Mucosa of descending colon (tissue), 3 donors: Measurements from ENCODE around the gene OR52I1. TPM values are rescaled to one million over a fixed set of nuclear protein-coding genes. Genes with fewer than 3 reads are reported as not detected.

Source experiments
- ATAC-seq: fragments of 200-7000 bp; cut with Tn5 transposase; one replicate; pipeline ENCODE4 v1.9.1; 2020; ENCODE audit warnings: mild to moderate bottlenecking, moderate library complexity
- DNase-seq, 3 donors: peaks; one replicate each; pipeline ENCODE4 v3.0.0-alpha.2; 2020
- H3K36me3 ChIP-seq: fragments of 200-600 bp; one replicate; pipeline ENCODE4 v1.8.0; 2021; ENCODE audit warnings: low read depth, mild to moderate bottlenecking
- H3K4me1 ChIP-seq: fragments of 200-600 bp; one replicate; pipeline ENCODE4 v1.8.0; 2021; ENCODE audit warnings: low read depth, mild to moderate bottlenecking
- H3K4me3 ChIP-seq: fragments of 200-600 bp; one replicate; pipeline ENCODE4 v1.8.0; 2021; ENCODE audit warnings: mild to moderate bottlenecking
- H3K9me3 ChIP-seq: fragments of 200-600 bp; one replicate; pipeline ENCODE4 v1.8.0; 2021; ENCODE audit warnings: mild to moderate bottlenecking
- intact Hi-C, 2 donors: fragments of 100-400 bp; cut with DNase I in 1 of 2; cut with micrococcal nuclease in 1 of 2; formaldehyde crosslinking; loops; one replicate each; pipeline versions ENCODE4 v1.11.0 to v1.11.1; 2022; cut with DNase I, micrococcal nuclease
- total RNA-seq, 3 donors: library from RNA; stranded (reverse); fragmentation: NEBNext Ultra II Directional in 2 of 3; extraction: Animal tissue kit (Norgen Biotek cat#: 25700) in 2 of 3; gene quantifications; one replicate each; pipeline versions ENCODE4 v1.2.1 to v1.2.4, GENCODE V29; 2021 to 2023
- TF ChIP-seq, protein P1 (sequence below): fragments of 200-600 bp; IDR thresholded peaks from one replicate; pipeline ENCODE4 v1.8.0; 2022; ENCODE audit warnings: antibody characterized with exemption, mild to moderate bottlenecking
- donor health status: DM: no; HTN: no; CAD: no; lungs with moderate emphysema.
- donor health status: DM: no; HTN: no; CAD: no.
- donor health status: DM: no; HTN: yes; CAD: no.

Gene OR52I1
- total RNA-seq, 3 donors from 2014 or later = not detected

DNA sequence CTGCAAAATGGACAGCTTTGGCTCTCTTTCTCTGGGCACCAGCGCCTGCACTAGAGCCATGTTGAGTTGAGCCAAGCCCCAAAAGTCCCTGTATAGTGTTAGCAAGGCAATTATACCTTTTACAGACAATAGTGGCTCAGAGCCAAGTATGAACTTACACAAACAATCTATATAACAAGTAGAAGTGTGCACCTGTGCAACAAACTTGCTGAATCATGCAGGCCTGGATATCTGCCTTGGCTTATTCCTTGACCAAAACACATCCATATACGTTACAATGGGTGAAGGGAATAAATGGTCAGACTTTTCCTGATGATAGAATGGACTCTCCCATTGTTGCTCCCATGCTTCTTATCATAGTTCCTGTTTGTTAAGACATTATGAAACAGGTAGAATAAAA lies 16.1 kb upstream of the OR52I1 start:
- DNase-seq = peak in 1 of 3 donors; percentile 5
- ATAC-seq = peak; percentile 73
- Histone ChIP-seq H3K9me3 (no peaks in the 10 kb centered on the region), H3K4me1 (no peaks in the 10 kb centered on the region), H3K4me3 (no peak overlapping the region), H3K36me3 (no peaks in the 10 kb centered on the region)
- intact Hi-C loops = no loop called here
- TF ChIP-seq, protein P1, sequence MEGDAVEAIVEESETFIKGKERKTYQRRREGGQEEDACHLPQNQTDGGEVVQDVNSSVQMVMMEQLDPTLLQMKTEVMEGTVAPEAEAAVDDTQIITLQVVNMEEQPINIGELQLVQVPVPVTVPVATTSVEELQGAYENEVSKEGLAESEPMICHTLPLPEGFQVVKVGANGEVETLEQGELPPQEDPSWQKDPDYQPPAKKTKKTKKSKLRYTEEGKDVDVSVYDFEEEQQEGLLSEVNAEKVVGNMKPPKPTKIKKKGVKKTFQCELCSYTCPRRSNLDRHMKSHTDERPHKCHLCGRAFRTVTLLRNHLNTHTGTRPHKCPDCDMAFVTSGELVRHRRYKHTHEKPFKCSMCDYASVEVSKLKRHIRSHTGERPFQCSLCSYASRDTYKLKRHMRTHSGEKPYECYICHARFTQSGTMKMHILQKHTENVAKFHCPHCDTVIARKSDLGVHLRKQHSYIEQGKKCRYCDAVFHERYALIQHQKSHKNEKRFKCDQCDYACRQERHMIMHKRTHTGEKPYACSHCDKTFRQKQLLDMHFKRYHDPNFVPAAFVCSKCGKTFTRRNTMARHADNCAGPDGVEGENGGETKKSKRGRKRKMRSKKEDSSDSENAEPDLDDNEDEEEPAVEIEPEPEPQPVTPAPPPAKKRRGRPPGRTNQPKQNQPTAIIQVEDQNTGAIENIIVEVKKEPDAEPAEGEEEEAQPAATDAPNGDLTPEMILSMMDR = no peak

DNA sequence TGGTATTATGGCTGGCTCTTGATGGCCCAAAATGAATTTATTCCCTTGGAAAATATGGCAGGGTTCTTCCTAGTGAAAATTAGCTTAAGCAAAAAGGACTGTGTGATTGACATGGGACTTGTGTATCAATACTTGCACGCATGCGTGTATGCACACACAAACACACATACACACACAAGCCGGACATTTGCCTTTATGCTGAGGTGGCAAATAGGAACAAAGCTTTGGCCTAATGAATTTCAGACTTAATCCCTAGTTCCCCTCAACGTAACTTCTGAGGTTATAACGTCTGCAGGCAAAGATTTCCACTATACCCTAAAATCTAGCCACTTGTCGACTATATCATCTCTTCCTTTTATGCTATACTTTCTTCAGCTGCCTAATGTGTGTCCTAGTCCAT lies 15.2 kb upstream of the OR52I1 start:
- no peak overlapping the region for H3K4me3 ChIP-seq
- H3K36me3 ChIP-seq = no peaks in the 10 kb centered on the region
- no peaks in the 10 kb centered on the region for H3K4me1 ChIP-seq
- intact Hi-C loops = no loop called here
- TF ChIP-seq, protein P1 = no peak
- ATAC-seq (no peak), DNase-seq (no peak)
- H3K9me3 ChIP-seq = no peaks in the 10 kb centered on the region

DNA sequence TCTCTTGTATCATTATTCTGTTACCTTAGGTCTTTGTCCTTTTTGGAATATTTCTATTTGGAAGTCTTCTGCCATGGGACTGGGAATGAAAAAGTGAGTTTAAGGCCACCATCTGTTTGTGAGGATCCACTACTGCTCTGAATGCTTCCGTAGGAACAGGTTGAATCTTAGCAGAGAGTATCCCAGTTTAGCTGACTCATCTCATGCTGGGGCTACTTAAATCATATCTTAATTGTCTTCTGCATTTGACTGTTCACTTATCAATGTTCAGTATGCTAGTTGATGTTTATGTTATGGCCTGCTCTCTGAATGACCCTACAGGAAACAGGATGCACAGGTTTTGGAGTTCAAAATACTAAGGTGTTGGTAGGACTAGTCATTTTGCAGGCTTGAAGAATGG lies 13.7 kb upstream of the OR52I1 start:
- Histone ChIP-seq H3K36me3 (no peaks in the 10 kb centered on the region), H3K4me3 (no peak overlapping the region), H3K9me3 (no peaks in the 10 kb centered on the region), H3K4me1 (no peaks in the 10 kb centered on the region)
- intact Hi-C loops = no loop called here
- ATAC-seq (no peak), DNase-seq (no peak)
- TF ChIP-seq, protein P1 = no peak

DNA sequence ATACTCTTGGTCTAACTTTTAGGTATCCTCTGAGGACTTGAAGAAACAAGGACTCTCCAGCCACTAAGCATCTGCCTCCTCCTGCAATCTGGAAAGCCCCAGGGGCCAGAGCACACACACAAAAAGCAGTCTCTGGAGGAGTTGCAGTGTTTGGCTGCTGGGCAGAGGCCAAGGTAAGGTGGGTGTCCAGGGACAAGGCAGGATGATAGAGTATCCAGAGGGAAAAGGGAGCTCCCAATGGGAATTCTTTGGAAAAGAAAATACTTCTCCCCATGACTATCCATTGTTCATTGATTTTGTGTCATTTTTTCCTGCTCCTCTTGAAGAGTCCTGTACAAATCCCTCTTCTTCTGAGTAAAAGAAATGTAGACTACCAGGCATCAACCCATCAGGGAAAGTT lies 12.4 kb upstream of the OR52I1 start, which contains the start of gene OR52I2:
TSS of gene OR52I2 (plus strand) at position 301 of the 400 bp plus-strand sequence.
- TF ChIP-seq, protein P1 = no peak

DNA sequence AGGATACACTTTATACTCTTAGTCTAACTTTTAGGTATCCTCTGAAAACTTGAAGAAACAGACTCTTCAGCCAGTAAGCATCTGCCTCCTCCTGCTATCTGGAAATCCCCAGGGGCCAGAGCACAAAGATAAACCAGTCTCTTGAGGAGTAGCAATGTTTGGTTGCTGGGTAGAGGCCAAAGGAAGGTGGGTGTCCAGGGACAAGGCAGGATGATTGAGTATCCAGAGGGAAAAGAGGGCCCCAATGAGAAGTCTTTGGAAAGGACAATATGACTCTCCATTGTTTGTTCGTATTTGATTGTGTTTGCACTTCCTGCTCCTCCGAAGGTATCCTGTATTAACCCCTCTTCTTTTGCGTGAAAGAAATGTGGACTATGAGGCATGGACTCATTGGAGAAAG lies 4.8 kb upstream of the OR52I1 start:
- Histone ChIP-seq H3K9me3 (no peaks in the 10 kb centered on the region), H3K4me1 (no peaks in the 10 kb centered on the region), H3K36me3 (no peaks in the 10 kb centered on the region), H3K4me3 (no peak overlapping the region)
- TF ChIP-seq, protein P1 = no peak
- no peak for DNase-seq
- ATAC-seq = no peak
- intact Hi-C loops = no loop called here

More for the DNA sequence above, 12.4 kb upstream of the OR52I1 start, which contains the start of gene OR52I2:
- no peak for DNase-seq
- no peaks in the 10 kb centered on the region for H3K9me3 ChIP-seq
- H3K4me1 ChIP-seq = no peaks in the 10 kb centered on the region
- ATAC-seq = no peak
- intact Hi-C loops = no loop called here
- H3K36me3 ChIP-seq = no peaks in the 10 kb centered on the region
- no peak within 1 kb of the TSS for H3K4me3 ChIP-seq

DNA sequence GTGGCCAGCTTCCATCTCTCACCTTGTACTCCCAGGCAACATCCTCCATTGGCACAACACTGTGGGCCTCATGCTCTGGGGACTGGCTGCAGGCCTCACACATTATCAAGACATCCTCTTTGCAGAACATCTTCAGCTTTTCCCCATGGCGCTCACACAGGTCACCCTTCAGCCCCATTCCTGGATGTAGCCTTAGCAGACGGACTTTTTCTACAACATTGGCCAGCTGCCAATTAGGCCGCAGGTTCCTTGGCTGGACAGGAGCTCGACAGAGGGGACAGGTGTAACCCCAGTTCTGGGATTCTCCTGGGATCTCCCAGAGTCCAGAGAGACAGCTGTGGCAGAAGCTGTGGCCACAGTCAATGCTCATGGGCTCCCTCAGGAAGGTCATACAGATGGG lies 11.2 kb downstream of the OR52I1 start:
- intact Hi-C loops = no loop called here
- no peaks in the 10 kb centered on the region for H3K9me3 ChIP-seq
- ATAC-seq (no peak), DNase-seq (no peak)
- TF ChIP-seq, protein P1 = no peak
- H3K36me3 ChIP-seq = no peaks in the 10 kb centered on the region
- H3K4me3 ChIP-seq = no peak overlapping the region
- no peaks in the 10 kb centered on the region for H3K4me1 ChIP-seq
